ENCODE results near the gene KRTAP12-1.
"Not testable (repeated sequence)": the region's sequence is repeated elsewhere in the genome, so short reads cannot be mapped to it uniquely, and the experiment has no call there.

Gene KRTAP12-1

DNA sequence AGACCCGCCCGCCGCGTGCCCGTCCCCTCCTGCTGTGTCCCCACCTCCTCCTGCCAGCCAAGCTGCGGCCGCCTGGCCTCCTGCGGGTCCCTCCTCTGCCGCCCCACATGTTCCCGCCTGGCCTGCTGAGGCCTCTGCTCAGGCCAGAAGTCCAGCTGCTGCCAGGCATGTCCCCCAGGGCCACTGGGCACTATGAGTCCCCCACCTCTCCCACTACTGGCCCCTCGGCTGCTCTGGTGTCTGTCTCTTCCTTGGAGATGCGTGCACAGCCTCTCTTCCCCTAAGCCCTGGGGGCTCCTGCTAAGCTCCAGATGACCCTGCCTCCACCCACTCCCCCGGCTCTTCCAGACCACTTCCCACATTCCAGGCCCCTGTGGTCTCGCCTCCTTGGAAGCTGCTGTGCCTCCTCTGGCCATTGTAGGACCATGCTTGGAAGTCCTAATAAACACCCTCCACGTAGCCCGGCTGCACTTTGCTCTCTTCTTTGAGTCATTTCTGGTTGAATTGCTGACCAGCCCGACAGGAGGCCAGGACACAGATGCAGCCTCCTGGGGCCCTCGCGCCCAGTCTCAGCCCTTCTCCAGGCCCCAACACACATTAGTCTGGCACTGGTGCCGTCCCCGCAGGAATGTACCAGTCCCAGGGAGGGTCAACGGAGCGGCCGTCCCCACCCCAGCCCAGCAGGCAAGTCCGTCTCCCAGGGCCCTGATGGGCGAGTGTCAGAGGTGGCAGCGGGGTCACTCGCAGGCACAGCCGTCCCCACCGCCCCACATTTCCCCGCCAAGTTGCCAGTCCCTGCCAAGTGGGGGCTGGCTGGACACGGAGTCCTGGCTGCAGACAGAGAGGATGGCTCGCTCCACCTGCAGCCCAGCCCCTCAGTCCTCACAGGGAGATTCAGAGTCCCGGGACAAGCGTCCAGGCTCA, 16.1 kb upstream of the KRTAP12-1 start:
- no peak for DNase-seq (ENCODE audit: low spot score)

DNA sequence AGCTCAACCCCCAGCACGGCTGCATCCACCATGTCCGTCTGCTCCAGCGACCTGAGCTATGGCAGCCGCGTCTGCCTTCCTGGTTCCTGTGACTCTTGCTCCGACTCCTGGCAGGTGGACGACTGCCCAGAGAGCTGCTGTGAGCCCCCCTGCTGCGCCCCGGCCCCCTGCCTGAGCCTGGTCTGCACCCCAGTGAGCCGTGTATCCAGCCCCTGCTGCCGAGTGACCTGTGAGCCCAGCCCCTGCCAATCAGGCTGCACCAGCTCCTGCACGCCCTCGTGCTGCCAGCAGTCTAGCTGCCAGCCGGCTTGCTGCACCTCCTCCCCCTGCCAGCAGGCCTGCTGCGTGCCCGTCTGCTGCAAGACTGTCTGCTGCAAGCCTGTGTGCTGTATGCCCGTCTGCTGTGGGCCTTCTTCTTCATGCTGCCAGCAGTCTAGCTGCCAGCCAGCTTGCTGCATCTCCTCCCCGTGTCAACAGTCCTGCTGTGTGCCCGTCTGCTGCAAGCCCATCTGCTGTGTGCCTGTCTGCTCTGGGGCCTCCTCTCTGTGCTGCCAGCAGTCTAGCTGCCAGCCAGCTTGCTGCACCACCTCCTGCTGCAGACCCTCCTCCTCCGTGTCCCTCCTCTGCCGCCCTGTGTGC, 15.3 kb upstream of the KRTAP12-1 start, which contains the start of gene KRTAP10-12:
KRTAP10-12 (plus strand) TSS at position 1 of the 639 bp plus-strand sequence; CDS start at position 31, 30 bp downstream.
- DNase-seq (ENCODE audit: low spot score), result not testable (repeated sequence)

DNA sequence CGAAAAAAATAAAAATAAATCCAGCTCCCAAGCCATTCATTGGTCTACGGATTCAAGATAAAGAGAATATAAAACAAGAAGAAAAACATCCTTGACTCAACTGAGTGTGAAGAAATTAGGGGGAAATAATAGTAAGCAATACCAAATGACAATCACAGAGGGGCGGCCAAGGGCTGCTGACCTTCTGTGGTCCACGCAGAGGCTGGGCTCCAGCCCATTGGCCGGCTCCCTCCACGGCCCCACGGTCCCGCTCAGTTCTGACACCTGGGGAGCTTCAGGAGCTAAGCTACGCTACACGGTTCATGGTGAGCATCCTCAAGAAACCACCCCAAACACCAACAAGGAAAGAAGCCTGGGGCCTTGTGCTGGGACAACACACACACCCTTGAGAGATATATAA, 14.6 kb upstream of the KRTAP12-1 start:
- DNase-seq (ENCODE audit: low spot score), result no peak

DNA sequence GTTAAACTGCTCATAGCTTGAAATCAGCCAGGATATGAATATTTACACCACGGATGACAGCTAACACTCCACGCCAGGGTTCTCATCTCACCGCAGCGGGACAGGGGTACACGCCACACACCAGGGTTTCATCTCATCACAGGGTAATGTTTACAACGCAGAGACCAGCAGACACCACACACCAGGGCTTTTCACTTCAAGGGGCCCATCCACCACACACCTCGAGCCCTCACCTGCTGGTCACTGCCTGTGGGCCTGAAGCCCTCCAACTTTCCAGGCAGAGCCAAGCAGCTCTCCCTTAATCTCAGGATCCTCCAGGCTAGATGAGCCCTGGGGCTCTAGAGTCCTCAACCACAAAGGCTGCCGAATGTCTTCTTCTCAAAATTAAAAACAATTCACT, 13.7 kb upstream of the KRTAP12-1 start:
- no peak for DNase-seq (ENCODE audit: low spot score)

DNA sequence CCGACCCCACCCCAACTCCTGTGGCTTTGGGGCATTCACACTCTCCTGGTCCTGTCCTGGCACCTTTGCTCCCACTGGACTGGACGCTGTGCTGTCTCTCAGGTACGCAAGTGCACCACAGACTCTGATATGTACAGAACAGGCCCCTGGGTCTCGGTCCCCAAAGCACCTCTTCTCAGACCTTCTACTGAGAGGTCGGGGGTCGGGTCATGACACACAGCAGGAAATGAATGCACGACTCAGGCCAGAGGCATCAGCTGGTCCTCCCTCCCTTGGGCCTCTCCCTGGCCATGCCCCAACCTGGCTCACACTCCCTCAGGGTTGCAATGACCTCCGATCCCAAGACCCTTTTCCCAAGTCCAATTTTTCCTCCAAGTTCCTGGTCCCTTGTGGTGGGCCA, 13.2 kb upstream of the KRTAP12-1 start:
- DNase-seq (ENCODE audit: low spot score), result no peak

DNA sequence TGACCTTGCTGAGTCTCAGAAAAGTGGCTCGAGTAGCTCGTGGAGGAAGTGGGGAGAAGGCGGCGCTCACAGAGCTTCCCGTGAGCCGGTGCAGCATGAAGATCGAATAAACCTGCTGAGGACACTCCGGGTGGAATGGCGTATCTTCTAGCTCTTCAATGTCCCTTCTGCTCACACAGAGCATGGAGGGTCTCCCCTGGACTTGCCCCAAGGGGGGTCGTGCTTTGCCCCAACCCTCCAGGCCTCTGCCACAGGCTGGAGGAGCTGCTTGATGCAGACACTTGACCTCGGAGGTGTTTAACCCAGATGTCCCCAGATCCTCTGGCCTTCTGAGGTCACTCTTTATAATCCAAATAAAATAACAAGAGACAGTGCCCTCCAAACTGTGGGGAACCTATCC, 12.8 kb upstream of the KRTAP12-1 start:
- DNase-seq (ENCODE audit: low spot score), result no peak

DNA sequence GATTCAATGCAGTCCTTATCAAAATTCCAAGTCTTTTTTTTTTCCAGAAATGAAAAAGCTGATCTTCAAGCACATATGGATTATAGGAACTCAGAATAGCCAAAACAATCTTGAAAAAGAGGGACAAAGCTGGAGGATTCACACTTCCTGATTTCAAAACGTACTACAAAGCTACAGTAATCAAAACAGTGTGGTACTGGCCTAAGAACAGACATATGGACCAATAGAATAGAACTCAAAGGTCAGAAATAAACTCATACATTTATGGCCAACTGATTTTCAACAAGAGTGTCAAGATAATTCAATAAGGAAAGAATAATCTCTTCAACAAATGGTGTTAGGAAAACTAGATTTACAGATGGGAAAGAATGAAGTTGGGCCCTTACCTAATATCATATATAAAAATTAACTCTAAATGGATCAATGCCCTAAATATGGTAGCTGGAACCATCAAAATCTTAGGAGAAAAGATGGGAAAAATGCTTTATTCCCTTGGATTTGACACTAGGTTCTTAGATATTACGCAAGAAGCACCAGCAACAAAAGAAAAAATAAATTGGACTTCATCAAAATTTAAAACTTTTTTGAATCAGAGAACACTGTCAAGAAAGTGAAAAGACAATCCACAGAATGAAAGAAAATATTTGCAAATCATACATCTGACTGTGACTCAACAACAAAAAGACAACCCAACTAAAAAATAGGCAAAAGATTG, 11.0 kb upstream of the KRTAP12-1 start:
- no peak for DNase-seq (ENCODE audit: low spot score)

DNA sequence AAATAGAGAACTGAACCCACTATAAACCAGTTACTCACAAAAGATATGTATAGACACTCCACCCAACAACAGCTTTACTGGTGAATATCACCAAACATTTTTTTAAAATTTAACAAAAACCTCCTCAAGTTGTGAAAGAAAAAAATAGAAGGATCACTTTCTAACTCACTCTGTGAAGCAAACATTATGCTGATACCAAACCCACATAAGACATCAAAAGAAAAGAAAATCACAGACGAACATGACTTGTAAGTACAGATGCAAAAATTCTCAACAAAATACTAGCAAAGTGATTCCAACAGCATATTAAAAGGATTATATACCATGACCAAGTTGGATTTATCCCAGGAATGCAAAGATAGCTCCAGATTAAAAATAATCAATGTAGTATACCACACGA, 9.7 kb upstream of the KRTAP12-1 start:
- no peak for DNase-seq (ENCODE audit: low spot score)

DNA sequence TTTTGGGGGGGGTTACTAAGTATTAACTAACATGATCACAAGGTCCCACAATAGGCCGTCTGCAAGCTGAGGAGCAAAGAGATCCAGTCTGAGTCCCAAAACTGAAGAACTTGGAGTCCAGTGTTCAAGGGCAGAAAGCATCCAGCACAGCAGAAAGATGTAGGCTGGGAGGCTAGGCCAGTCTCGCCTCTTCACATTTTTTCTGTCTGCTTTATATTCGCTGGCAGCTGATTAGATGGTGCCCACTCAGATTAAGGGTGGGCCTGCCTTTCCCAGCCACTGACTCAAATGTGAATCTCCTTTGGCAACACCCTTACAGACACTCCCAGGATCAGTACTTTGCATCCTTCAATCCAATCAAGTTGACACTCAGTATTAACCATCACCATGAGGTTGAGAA, 7.8 kb upstream of the KRTAP12-1 start:
- DNase-seq (ENCODE audit: low spot score), result not testable (repeated sequence)

DNA sequence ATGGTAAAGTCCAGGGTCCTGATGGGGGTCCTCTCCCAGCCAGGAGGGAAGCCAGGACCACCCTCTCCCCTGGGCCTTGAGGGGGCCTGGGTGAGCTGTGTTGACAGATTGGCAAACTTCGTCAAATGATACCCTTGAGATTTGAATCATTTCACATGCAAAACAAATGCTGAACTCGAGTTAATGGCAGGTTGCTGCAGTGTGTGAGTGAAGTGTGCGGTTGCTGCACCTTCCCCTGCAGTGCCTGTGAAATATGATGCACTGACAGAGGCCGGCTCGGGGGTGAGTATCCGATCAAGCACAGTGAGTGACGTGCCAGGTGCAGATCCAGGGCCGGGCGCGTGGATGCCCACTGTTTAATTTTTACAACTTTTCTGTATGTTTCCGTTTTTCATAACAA, 5.7 kb upstream of the KRTAP12-1 start:
- no peak for DNase-seq (ENCODE audit: low spot score)

DNA sequence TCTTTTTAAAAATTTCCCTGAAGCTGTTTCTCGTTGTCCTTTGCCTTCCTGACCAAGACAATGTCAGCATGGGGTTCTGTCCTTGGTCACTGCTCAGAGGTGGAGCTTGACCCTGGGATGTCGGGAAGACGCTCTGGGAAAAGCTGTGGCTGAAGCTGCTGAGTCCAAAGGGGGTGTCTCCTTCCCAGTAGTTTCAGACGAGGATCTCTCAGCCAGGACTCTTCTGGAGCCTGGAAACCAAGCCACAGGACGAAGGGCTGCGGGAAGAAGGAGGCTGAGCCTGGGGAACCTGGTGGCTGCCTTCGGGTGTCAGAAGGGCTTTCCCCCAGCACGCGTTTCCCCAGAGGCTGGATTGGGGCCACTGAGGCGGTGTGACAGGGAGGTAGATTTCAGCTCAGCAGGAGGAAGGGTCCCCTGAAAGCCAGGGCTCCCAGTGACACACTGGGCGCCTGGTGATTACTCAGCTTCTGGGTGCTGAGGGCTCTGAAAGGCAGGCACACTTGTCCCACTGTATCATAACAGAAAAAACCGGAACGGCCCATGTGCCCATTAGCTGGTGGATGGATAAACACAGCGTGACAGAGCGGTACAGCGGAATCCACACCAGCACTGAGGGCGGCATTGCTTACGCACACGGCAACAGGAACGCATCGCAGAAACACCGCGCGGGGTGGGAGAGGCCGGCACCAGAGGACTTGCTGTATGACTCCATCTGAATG, 5.0 kb upstream of the KRTAP12-1 start:
- DNase-seq (ENCODE audit: low spot score), result no peak

DNA sequence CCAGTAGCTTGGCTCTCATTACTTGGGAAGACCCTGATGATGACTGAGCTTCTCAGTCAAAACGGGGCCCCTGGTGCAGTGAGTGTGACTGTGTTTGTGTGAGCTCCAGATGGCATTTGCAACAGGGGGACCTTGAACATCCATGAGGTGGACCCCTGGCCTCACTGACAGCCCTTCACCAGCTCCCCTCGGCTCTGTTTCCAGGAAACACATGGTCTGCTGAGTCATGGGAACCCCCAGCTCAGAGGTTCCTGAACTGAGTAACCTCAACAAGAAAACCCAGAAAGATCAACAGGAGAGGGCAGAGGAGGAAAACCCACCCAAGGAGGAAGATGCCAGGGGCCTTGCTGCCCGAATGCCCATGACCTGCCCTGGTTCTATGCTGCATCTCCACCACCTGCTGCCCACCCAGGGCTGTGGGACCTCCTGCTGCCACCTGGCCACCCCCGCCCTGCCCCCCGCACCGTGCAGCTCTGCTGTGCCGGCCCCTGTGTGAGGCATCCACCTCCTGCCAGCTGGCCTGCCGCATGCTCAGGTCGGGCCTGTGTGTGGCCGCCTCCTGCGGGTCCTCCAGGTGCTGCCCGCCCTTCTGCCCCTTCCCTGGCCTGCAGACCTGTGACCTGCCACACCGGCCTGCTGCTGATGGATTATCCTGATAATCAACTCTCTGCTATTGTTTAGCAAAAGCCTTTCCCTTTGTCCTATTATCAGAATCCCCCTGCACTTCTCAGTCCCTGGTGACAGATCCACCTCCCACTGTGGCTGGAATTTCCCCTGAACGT, 4.2 kb upstream of the KRTAP12-1 start:
- DNase-seq (ENCODE audit: low spot score), result no peak

DNA sequence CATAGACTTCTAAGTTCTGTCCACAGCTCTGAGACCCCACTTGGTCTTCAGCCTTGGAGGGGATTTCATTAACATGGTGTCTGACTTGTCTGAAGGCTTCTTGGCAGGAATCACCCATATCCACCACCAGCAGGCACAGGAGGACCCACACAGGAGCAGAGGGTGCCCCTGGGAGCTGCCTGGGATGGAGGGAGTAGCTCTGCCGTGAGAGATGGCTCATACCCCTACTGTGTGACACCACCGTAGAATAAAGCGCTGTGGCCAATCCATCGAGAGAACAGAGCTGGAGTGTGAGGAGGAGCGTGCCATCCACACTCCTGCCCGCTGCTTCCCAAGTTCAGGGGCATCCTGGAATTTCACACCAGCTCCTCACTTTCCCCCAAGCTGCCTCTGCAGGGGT, 3.1 kb upstream of the KRTAP12-1 start:
- DNase-seq (ENCODE audit: low spot score), result not testable (repeated sequence)

DNA sequence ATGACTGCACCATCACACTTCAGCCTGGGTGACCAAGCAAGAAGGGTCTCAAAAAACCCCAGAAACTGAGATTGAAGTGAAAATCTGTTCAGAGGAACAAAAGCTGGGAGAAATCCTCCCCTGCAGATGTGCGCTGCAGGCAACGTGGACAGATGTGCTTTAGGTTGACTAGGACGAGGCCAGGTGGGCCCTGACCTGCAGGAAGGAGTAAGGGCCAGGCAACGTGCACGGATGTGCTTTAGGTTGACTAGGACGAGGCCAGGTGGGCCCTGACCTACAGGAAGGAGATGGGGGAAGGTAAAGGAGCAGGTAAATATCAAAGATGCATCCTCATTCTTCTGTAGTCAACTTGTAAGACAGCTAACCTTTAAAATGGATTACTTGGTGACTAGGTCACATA, 2.5 kb upstream of the KRTAP12-1 start:
- DNase-seq (ENCODE audit: low spot score), result no peak

DNA sequence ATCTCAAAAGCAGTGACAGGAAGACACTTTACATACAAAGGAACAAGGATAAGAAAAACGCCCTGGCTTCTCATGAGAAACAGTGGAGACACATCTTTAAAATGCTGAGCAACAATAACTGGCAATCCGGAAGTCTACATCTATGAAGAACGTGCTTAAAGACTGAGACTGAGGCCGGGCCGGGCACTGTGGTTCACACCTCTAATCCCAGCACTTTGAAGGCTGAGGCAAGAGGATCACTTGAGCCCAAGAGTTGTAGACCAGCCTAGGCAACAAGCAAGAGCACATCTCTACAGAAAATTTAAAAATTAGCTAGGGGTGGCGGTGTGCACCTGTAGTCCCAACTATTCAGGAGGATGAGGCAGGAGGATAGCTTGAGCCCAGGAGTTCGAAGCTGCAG, 2.1 kb upstream of the KRTAP12-1 start:
- DNase-seq (ENCODE audit: low spot score), result no peak

DNA sequence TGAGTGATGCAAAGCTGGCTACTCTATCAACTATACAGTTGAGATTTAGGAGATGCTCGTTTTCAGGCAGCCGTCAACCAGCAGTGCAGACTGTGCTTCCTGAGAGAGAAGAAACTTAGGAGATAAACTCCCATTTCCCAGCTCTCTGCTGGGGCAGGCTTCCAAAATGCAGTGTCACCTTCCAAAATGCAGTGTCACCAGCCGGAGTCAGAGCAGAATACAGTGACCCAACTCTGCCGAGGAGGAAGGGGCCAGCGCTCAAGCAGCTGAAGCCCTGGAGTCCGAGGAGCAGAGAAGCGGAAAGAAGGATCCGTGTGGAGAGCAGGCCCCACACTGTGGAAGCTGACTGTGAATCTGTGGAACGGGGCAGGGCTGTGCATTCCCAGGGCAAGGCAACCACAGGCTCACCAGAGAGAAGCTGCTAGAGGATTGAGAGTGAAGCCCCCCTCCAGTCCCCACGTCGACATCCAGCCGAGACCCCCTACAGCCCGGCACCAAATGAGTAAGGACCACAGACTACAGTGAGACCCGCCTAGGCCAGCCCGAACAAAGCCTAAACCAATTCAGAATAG, 703 bp upstream of the KRTAP12-1 start:
- no peak for DNase-seq (ENCODE audit: low spot score)

DNA sequence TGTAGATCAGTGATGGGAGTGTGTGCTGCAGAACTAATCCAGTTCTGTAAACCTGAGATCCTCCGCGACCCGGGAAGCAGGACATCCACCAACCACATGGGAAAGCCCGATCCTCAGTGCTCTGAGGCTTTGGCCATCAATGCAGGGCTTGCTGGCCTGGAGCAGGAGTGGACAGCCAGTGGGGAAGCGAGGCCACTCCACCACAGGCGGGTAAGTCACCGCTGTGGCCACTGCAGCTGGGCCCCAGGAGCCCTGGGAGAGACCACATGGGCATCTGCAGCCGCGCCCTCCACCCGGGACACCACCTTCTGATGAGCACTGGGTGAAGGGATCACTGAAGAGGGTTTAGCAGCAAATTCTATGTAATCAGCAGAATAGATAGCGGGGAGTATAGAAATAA, 811 bp downstream of the KRTAP12-1 start:
- no peak for DNase-seq (ENCODE audit: low spot score)

DNA sequence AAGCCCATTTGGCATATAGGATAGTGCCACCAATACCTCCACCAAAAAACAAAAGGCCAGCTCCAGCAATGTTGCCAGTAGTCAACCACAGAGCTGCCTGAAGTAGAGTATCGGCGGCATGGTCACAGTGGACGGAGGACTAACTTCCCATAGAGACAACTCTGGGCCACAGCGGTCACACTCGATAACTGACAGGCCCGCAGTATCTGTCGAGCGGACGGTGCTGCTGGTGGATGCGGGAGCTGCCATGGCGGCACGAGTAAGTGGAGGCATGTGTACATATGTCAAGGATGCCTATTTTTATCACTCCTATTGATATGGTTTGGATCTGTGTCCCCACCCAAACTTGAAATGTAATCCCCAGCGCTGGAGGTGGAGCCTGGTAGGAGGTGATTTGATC, 4.1 kb downstream of the KRTAP12-1 start:
- no peak for DNase-seq (ENCODE audit: low spot score)

DNA sequence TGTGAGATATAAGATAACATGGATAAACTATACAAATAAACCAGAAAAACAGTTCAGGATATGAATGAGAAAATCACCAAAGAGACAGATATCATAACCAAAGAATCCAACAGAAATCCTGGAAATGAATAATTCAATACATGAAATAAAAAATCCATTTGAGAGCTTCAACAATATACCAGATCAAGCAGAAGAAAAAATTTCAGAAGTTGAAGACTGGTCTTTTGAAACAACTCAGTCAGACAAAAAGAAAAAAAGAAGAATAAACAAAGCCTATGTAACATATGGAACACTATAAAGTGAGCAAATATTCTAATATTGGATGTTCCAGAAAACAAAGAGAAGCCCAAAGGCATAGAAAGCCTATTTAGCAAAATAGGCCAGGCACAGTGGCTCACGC, 10.1 kb downstream of the KRTAP12-1 start:
- DNase-seq (ENCODE audit: low spot score), result no peak

DNA sequence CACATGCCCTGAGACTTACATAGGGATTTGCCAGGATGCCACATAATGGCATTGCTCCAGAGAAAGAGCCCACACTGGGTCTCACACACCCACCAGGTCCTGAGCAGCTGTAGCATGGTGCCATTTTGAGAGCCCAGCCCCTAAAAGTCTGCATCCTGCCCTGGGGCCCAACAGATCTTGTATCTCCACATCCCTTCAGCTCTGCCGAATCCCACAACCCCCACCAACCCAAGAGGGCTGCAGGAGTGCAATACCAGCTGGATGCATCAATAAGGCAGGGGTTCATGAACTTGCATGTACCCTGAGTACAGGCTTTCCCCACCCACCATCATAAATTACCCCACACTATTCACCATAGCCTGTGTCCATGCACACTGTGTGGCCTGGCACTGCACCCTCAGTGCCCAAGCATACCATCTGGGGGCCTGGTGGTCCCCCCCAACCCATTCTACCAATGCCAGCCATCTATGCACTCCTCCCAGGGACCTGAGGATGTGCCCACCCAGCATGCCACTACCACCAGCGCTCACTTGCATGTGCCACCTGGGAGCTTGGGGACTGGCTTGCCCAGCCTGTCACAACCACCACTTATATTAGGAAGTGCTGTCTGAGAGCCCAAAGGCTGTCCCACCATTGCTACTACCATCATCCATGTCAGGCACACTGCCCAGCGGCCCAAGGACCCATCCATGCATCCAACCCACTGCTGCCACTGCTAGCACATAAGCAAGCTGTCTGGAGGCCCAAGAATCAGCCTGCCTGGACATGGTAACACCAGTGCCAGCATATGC, 11.1 kb downstream of the KRTAP12-1 start:
- DNase-seq (ENCODE audit: low spot score), result no peak

Data from COLO829 (cell line).